ENCODE results near the gene GIT1.

GIT1 gene

DNA sequence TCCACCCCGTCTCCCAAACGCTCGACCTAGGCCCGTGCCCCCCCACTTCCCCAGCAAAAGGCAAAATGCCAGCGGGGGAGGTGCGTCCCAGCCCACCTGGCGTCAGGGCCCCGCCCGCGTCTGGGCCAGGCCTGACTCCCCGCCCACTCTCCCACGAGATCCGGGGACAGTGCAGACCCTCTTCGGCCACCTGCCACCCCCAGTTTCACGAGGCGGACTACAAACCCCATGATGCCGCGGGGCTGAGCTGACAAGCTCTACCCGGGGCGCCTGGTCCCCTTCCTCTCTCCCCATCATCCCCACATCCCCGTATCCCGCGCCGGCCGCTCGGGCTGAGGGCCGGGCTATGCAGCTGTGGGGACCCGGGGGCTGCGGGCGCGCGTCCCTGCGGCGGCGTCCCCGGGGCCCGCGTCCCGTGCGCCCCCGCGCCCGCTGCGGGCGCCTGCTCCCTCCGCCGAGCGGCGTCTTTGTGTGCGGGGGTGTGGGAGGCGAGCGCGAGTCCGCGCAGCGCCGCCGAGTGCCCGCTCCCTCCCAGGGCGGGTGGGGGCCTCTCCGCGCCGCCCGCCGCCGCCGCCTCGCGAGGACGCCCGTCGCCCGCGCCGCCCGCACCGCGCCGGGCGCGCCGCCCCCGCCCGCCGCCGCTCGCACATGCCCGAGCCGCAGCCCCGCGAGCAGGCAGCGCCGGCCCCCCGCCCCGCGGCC lies 3.6 kb upstream of the GIT1 start, which contains the start of gene ANKRD13B:
ANKRD13B (plus strand) TSS at position 283 of the 702 bp plus-strand sequence. CDS start 490 bp downstream, outside the sequence.
- DNase-seq, result no peak

- DNase-seq, result peak; percentile 82
Measured at GRCh38 chr17:29591737-29592608, 2.5 kb upstream of the GIT1 start.

DNA sequence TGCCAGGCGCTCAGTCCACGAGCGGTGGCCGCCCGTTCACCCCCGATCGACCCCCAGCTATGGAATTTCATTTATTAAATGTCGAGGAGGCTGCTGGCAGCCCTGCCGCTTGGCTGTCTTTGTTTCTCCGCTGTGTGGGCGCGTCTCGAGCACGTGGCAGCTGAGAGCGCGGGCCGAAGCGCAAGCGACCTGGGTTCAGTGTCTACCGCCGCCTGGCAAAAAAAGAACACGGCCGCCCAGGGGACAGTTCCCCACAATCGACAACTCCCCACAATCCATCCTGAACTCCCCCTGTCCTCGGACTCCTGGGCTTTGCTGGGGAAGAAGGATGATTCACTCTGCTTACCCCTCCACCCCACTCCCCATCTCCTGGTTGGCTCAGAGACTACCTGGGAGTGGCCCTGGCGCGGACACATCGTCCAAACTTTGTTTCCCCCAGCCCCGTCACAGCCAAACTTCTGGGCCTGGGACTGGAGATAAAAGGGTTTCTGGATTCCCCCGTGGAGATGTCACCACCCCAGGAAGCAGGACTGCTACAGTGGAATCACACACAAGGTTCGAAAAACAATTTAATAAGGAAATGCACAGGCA lies 1.8 kb upstream of the GIT1 start:
- peak; percentile 83 for DNase-seq

- peak; percentile 77 for DNase-seq
Measured at GRCh38 chr17:29590411-29591145, 1.1 kb upstream of the GIT1 start.

- DNase-seq, result no peak
Measured at GRCh38 chr17:29588562-29589411, 661 bp downstream of the GIT1 start.

DNA sequence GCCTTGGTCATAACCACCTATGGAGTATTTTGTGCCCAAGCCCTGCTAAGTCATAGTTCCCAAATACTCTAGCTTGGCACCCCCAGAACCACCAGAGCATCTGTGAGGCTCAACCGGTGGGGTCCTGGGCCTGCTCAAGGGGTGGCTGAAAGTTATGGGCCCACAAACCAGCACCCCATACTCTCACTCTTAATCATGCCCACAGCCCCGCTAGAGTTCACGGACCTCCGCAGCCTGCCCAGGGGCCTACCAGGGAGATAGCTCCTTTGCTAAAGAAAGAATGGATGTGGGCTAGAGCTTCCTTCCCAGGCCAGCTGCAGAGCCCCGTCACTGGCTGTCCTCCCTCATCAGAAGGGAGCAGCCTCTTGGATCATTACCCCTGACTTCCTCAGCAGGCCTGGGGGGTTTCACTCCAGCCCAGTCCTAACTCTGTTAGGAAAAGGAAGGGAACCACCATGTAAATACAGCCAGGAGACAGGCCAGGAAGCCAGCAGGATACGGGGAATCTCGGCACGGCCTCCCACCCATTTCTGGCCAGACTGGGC lies 1.4 kb downstream of the GIT1 start:
- DNase-seq, result no peak

GRCh38 chr17:29587591-29587990 lies 1.9 kb downstream of the GIT1 start:
- no peak for DNase-seq

DNA sequence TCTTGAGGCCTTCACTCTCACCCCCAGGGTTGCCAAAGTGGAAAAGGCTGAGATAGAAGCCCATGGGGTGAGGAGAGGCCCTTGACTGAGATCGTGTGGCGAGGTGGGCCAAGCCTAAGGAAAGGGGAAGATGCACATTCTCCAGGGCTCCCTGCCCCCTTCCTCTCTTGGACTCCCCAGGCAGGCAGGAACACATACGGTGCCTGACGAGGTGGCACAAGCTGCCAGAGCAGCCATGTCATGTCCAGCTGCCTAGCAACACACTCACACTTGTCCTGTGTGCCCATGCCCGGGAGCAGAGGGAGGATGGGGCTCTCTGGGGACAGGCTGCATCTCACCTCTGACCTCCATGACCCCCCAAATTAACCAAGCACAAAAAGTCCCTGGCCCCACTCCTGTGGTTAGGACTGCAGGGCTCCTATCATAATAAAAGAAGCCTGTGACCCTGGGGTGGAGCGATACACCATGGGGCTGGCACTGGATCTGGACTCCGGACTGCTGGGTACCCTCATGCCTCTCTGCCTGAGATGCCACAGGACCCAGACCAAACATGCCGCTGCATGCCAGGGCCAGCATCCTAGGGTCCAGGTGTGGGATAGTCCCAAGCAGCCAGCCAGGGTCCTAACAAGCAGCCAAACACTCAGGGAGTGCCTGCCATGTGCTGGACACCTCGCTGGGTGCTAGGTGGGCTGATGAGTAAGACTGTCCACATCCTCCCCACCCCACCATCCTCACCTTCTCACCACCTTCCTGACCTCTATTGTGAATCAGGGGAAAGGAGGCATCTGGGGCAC lies 2.6 kb downstream of the GIT1 start:
- DNase-seq, result no peak

DNA sequence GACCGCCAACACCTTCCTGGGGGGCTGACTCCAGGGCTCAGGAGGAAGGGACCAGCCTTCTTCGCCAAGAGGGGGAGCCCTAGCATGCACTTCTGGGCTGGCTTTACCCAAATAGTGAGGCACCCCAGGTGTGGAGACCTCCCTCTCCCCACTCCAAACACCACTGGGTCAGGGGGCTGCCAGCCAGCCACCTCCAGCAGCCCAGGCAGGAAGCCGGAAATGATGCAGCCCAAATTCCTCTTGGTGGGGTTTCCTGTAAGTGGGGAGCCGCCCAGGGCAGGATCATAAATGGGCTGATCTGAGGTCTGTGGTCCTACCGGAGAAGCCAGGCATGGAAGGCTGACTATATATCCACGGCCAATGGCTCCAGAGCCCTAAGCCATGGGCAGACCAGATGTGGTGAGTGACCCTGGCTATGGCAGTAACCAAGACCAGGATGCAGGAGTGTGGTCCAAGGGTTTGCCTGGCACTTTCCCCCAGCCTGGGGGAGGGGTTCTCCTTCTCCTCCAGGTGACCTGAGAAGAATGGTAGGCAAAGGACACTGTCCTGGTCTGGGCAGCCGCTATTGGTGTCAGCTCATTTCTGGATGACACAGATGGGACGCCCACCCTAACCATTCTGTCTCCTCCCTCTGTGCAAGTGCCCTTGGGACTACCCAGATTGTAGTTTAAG lies 4.2 kb downstream of the GIT1 start:
- no peak for DNase-seq

DNA sequence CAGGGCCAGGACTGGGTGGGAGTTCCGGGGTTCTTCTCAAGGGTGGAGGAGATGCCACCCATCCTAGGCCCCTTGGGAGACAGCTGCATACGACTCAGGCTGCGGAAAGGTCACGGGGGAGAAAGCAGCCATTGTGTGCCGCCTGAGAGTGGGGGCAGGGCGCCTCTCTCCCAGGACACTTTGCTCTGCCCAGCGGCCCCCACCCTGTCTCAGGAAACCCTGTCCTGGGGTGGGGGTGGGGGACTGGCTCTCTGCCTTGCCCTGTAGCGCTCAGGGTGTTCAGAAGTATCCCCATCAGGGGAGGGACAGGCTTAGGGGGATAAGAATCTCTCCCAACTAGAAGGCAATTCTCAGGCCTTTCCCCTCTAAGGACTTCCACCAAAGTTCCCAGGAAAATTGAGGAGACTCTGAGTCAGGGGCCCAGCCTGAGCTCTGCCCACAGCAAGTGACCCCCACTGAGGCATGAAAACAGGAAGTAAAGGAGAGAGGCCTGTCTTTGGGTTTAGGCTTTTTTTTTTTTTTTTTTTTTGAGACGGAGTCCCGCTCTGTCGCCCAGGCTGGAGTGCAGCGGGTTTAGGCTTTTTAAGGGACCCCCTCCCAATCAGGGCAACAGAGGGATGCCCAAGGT lies 4.9 kb downstream of the GIT1 start:
- DNase-seq, result no peak

DNA sequence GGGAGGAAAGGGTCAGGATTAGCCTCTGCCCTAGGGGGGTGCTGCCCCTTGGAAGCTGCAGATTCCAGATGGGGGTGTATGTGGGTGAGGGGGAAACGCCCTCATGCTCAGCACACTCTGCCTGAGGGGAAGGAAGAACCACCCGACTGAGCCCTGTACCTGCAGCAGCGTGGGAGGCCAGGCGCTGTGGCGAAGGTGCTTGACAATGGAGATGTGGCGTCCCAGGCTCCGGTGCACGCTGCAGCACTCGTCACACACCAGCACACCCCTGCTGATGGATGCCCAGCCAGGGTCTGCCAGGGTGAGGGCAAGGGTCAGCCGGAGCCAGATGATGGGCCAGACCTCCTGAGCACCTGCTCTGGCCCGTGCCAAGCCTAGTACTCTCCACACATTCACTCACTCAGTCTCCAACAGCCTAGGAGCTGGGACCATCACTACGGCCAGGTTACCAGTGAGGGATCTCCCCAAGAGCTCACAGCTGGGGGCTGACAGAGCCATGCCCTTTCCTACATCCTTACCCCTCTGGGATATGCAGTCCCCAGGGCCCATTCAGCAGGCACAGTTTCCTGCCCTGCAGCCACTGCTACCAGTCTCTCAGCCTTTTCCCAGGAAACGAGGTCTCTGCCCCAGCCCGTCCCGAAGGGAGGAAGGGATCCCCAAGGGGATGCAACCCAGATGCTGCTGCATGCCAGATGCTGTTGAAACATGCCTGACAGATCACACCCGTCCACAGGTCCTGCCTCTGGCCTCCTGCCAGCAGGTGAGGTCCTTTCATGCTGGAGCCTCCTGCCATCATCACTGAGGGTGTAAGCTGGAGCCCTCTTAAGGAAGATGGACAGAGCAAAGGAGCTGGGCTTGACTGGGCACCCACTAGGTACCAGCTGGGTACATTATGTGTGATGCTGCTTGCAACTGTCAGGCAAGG lies 5.9 kb downstream of the GIT1 start:
- no peak for DNase-seq

GRCh38 chr17:29582772-29583171 lies 6.7 kb downstream of the GIT1 start:
- no peak for DNase-seq

- DNase-seq, result no peak
Measured at GRCh38 chr17:29582254-29582765, 7.1 kb downstream of the GIT1 start.

GRCh38 chr17:29581583-29582253 lies 7.7 kb downstream of the GIT1 start:
- no peak for DNase-seq

DNA sequence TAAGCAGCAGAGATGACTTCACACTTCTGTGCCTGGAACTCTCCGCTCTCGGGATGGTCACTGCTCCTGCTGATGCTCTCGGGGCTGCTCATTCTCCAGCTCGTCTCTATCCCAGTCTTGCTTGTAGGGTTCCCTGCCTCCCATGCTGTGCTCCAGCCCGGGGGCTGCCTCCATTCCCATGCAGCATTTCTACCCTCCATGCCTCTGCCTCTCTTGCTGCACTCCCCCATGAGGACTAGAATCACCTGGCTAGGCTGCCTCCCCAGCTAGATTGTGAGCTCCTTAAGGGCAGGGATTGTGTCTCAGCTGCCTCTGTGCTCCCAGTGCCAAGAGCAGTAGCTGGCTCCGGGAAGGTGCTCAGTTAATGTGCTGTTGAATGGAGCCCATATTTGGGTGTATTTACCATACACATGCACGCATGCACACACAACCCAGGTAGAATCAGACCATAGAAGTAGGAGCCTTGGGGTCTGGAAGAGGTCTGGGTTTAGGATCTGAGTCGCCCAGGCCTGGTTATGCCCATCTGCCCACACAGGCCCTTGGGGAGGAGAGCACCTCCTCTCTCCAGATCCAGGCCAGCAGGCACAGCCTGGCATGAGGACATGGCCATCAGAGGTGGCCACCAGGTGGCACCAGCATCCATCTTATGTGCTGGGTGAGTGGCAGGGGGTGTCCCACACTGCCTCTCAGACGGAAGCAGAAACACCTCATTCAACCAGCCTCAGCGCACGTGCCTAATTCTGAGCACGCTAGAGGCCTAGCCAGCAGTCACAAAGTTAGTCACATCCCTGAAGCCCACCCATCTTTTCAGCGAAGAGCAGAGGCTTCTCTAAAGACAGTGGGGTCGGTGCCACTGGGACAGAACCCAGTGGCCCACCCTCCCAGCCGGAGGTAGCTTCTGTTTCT lies 9.3 kb downstream of the GIT1 start:
- DNase-seq, result peak; percentile 81

GRCh38 chr17:29578626-29579485 lies 10.6 kb downstream of the GIT1 start:
- no peak for DNase-seq

All from fibroblast of skin of right biceps (primary cell).